Activated T-cell treated with anti-CD3 and anti-CD28 coated beads, Interleukin-2, amount 50 U/mL, for 1 hour (primary cell): ENCODE results near the gene SPDL1.
"Not testable (repeated sequence)": the region's sequence is repeated elsewhere in the genome, so short reads cannot be mapped to it uniquely, and the experiment has no call there.

ENCODE experiments used
- DNase-seq: peaks from one replicate; pipeline ENCODE4 v3.0.0-alpha.2; 2020

Gene SPDL1

GRCh38 chr5:169576181-169576598 is 7.4 kb upstream of the SPDL1 start:
- no peak for DNase-seq

DNA sequence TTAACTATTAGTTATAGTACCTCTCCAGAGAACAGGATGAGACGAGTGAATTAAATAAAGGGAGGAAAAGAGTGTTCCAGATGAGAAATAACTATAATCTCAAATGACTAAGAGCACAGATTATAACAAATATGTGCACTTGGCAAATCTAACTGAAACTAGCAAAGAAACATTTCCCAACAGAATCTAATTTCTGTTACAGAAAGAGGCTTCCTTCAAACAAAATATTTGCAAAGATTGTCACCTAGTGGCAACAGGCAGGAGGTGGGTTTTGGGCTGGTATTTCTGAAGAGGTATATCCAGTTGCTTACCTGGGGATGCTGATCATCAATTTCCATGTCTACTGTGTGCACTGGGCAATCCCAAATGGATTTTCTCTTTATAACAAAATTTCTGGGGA is 5.6 kb upstream of the SPDL1 start:
- DNase-seq, result no peak

DNA sequence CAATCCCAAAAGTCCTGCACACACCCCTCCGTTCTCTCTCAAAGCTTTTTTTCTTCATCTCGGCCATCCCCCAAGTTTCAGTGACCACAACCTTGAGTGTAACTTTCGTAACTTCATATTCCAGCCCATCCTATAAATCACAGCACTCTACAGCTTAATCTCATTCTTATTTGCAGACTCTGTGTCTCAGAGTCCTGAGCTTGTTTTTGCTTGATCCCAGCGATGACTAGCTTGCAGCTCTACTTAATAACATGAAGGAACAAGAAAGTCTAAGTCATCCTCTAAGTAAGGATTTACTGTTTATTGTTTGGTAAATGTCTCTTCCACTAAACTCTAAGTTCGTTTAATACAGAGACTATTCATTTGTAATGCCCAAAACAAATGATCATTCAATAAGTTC is 2.6 kb upstream of the SPDL1 start:
- no peak for DNase-seq

DNA sequence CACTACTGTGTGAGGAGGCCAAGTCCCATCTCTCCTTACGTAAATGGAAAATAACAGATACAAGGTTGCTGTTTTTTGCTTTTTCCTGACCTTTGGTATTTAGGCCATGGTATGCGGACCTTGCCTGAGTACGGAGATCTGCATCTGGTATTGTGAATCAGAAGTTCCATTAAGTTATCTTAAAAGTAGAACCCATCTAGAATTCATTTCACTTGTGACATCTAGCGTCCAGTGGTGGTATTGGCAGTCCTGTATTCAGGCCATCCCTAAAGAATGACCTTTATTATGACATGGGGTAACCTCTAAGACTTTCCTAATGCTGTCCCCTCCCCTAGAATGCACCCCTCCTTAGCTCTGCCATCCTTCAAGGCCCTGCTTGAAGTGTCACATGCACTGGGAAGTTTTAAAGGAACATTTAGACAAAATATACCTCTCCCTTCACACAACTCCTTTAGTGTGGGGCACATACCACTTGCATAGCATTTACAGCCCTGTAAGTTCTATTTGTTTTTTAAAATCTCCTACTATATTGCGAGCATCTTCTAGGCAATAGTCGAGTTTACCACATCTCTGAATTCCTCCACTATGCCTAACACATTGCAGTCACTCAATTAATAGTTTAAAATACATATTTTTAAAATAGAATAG is 1.9 kb upstream of the SPDL1 start:
- DNase-seq, result peak; percentile 23

DNA sequence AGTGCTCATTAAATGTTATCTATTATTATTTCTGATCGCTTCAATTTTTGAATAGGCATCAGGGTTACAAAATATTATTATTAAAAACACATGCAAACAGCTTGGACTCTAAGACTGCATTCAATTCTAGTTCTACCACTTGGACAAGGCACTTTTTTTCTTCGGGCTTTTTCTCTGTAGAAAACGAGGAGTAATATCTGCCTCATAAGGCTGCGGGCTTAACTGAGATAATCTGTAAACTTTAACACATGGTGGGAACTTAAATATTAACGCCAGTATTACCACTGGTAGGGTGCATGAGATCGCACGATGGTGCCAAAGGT is 511 bp upstream of the SPDL1 start:
- no peak for DNase-seq

- DNase-seq, result no peak
Observed at GRCh38 chr5:169584998-169585451, 1.5 kb downstream of the SPDL1 start.

- no peak for DNase-seq
Observed at GRCh38 chr5:169590602-169591001, 7.0 kb downstream of the SPDL1 start.

GRCh38 chr5:169591636-169592035 is 8.1 kb downstream of the SPDL1 start:
- DNase-seq, result no peak

GRCh38 chr5:169592937-169593650 is 9.5 kb downstream of the SPDL1 start:
- no peak for DNase-seq

- DNase-seq, result no peak
Observed at GRCh38 chr5:169595172-169595820, 11.7 kb downstream of the SPDL1 start.

DNA sequence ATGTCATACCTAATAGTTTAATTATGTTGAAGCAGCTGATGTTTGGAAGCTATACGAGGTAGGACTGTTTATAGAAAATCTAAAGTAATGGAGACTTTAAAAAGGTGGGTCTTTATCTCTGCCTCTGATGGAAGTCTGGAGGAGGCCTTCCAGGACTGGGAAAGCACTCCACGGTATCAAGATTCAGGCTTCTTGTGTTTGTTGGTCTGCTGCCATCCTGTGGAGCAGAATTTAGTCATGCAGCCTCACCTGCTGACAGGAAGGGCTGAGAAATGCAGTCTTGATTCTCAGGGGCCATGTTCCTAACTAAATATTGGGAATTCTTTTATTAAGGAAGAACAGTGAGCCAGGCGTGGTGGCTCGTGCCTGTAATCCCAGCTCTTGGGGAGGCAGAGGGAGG is 15.9 kb downstream of the SPDL1 start:
- no peak for DNase-seq

- no peak for DNase-seq
Observed at GRCh38 chr5:169602535-169602934, 19.0 kb downstream of the SPDL1 start.

DNA sequence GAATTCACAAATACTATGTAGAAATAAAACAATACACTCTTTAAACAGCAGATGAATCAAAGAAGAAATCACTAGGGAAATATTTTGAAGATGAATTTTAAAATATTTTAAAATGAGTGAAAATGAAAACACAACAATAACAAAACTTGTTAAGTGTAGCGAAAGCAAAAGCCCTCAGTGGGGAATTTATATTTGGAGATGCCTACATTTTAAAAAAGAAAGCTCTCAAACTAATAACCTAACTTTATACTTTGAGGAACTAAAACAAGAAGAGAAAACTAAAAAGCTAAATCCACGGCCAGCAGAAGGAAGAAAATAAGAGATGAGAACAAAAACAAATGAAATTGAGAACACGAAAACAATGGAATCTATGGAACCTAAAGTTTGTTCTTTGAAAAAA is 22.7 kb downstream of the SPDL1 start:
- DNase-seq, result no peak

DNA sequence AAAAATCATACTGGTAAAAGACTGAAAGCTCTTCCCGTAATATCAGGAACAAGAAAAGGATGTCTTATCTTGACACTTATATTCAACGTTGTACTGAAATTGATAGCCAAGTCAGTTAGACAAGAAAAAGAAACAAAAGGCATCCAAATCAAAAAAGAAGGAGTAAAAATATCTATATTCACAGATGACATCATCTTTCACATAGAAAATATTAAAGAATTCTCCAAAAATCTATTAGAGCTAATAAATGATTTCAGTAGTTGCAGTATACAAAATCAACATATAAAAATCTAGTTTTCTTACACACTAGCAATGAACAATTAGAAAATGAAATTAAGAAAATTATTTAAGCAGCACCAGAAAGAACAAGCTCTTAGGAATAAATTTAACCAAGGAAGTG is 24.3 kb downstream of the SPDL1 start:
- DNase-seq, result no peak

- DNase-seq, result no peak
Observed at GRCh38 chr5:169609716-169610115, 26.1 kb downstream of the SPDL1 start.

GRCh38 chr5:169610606-169611005 is 27.0 kb downstream of the SPDL1 start:
- DNase-seq, result no peak

DNA sequence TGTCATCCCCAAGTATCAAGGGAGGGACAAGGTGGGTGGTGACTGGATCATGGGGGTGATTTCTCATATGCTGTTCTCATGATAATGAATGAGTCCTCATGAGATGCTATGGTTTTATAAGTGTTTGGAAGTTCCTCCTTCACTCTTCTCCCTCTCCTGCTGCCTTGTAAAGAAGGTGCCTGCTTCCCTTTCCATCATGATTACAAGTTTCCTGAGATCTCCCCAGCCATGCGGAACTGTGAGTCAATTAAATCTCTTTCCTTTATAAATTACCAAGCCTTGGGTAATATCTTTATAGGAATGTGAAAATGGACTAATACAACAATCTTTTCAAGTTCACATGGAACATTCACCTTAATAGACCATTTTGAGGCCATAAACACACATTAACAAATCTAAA is 32.0 kb downstream of the SPDL1 start:
- DNase-seq, result no peak

DNA sequence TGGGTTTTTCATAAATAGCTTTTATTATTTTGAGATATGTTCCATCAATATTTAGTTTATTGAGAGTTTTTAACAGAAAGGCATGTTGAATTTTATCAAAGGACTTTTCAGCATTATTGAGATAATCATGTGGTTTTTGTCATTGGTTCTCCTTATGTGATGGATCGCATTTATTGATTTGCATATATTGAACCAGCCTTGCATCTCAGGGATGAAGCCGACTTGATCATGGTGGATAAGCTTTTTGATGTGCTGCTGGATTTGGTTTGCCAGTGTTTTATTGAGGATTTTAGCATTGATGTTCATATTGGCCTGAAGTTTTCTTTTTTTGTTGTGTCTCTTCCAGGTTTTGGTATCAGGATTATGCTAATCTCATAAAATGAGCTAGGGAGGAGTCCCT is 40.7 kb downstream of the SPDL1 start:
- DNase-seq, result not testable (repeated sequence)

GRCh38 chr5:169626779-169627178 is 43.2 kb downstream of the SPDL1 start:
- no peak for DNase-seq

DNA sequence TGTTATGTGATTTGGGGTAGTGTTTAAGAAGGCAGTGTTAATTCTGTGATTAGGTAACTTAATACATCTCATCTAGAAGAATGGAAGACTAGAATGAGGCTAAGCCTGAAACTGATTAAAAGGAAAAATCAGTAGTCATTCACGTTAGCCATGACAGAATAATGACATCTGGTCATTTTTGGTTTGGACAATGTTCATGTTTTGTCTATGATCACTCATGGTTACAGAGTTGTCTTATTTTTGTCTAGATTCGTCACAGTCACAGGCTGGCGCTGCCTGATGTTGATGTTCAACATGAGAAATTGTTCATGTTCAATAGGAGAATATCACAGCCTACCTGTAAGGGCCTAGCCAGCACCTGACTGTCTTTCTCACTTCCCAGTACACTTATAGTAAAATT is 44.0 kb downstream of the SPDL1 start:
- no peak for DNase-seq

DNA sequence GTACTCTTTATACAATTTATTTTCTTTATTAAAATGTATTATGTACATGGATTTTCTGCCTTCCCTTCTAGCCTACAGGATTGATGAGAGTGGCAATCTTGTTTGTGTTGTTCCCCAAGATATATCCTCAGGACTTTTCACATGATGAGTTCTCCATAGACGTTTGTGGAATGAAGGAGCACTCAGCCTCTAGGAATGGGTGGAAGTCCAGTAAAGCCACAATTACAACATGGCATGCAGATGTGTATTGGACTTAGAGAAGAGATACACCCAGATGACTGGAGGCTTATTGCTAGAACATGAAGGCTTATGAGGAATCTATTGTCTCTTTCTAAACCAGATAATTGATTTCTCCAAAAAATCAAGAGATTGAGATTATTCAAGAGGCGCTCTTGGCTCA is 45.3 kb downstream of the SPDL1 start:
- no peak for DNase-seq

GRCh38 chr5:169629847-169630548 is 46.4 kb downstream of the SPDL1 start:
- DNase-seq, result no peak

DNA sequence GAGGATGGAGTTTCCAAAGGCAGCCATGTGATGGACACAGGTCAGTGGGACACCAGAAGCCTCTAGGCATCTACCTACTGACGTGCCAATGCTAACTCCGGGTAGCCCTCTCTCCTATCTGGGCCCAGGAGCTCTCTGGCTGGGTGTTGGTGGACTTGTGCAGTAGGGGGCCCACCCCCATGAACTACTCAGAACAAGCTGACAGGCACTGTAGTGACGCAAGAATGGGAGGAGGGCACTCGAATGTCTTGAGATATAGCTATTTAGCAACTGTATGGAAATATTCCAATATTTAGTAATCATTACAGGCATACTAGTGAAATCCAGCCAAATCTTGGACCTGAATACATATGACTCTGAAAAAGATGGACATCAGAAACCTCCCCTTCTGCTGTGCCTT is 47.8 kb downstream of the SPDL1 start:
- DNase-seq, result no peak

- no peak for DNase-seq
Observed at GRCh38 chr5:169632946-169633345, 49.4 kb downstream of the SPDL1 start.
